HEK293T (cell line): Measurements from ENCODE around the gene C1QB.

Experiments
- ARNT ChIP-seq: fragments of 450-650 bp; IDR thresholded peaks from 2 replicates; pipeline ENCODE4 v1.6.1; 2017; ENCODE audit warnings: mild to moderate bottlenecking
- BHLHE40 ChIP-seq: fragments of 450-650 bp; IDR thresholded peaks from 2 replicates; pipeline ENCODE4 v1.6.1; 2016; ENCODE audit warnings: mild to moderate bottlenecking, moderate library complexity, borderline replicate concordance
- CTBP1 ChIP-seq: fragments of 450-650 bp; IDR thresholded peaks from 2 replicates; pipeline ENCODE4 v1.6.1; 2016; ENCODE audit warnings: borderline replicate concordance
- ELF4 ChIP-seq: fragments of 450-650 bp; IDR thresholded peaks from 2 replicates; pipeline ENCODE4 v1.6.1; 2017; ENCODE audit warnings: antibody characterized with exemption
- FOXA1 ChIP-seq: fragments of 450-650 bp; IDR thresholded peaks from 2 replicates; pipeline ENCODE4 v1.6.1; 2016; ENCODE audit warnings: mild to moderate bottlenecking
- FOXK2 ChIP-seq: fragments of 450-650 bp; IDR thresholded peaks from 2 replicates; pipeline ENCODE4 v1.6.1; 2016; ENCODE audit warnings: mild to moderate bottlenecking
- FOXM1 ChIP-seq: fragments of 450-650 bp; IDR thresholded peaks from 2 replicates; pipeline ENCODE4 v1.6.1; 2017; ENCODE audit warnings: mild to moderate bottlenecking, borderline replicate concordance
- L3MBTL2 ChIP-seq: fragments of 450-650 bp; conservative IDR thresholded peaks from 2 replicates; pipeline ENCODE4 v1.6.1; 2016; ENCODE audit warnings: mild to moderate bottlenecking
- LEF1 ChIP-seq: fragments of 450-650 bp; IDR thresholded peaks from 2 replicates; pipeline ENCODE4 v1.6.1; 2017; ENCODE audit warnings: mild to moderate bottlenecking, borderline replicate concordance
- SP1 ChIP-seq: fragments of 450-650 bp; IDR thresholded peaks from 2 replicates; pipeline ENCODE4 v1.6.1; 2017
- SUZ12 ChIP-seq: fragments of 450-650 bp; IDR thresholded peaks from 2 replicates; pipeline ENCODE4 v1.6.1; 2016; ENCODE audit warnings: mild to moderate bottlenecking
- TARDBP ChIP-seq: fragments of 450-650 bp; IDR thresholded peaks from 2 replicates; pipeline ENCODE4 v1.6.1; 2016
- TF ChIP-seq, protein P1 (sequence below): fragments of 450-650 bp; IDR thresholded peaks from 2 replicates; pipeline ENCODE4 v1.6.1; 2016

DNA sequence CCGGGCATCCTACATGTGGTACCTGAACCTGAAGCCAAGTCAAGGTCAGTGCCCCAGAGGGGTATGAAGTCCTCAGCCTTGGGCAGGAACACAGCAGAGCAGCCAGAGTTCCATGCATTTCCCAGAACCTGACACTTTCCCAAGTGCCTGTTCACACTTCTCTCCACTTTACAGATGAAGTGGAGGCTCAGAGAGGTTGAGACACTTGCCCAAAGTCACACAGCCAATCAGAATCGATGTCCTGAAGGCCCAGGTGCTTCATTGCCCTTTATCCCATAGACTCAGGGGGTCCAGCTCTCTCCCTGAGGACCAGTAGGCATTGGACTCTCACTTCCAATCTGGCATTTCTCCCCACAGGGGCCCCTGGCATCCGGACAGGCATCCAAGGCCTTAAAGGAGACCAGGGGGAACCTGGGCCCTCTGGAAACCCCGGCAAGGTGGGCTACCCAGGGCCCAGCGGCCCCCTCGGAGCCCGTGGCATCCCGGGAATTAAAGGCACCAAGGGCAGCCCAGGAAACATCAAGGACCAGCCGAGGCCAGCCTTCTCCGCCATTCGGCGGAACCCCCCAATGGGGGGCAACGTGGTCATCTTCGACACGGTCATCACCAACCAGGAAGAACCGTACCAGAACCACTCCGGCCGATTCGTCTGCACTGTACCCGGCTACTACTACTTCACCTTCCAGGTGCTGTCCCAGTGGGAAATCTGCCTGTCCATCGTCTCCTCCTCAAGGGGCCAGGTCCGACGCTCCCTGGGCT is 14.4 kb upstream of the C1QB start:
- TF ChIP-seq LEF1 (no peak), FOXM1 (no peak), SP1 (no peak), L3MBTL2 (no peak), CTBP1 (no peak), FOXA1 (no peak), FOXK2 (no peak), ARNT (no peak), BHLHE40 (no peak), SUZ12 (no peak), ELF4 (no peak), TARDBP (no peak)
- TF ChIP-seq, protein P1, sequence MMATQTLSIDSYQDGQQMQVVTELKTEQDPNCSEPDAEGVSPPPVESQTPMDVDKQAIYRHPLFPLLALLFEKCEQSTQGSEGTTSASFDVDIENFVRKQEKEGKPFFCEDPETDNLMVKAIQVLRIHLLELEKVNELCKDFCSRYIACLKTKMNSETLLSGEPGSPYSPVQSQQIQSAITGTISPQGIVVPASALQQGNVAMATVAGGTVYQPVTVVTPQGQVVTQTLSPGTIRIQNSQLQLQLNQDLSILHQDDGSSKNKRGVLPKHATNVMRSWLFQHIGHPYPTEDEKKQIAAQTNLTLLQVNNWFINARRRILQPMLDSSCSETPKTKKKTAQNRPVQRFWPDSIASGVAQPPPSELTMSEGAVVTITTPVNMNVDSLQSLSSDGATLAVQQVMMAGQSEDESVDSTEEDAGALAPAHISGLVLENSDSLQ = no peak
